Esophagus squamous epithelium (tissue), 5 donors: ENCODE data around the gene NXPE3. TPM values are rescaled to one million over a fixed set of nuclear protein-coding genes. Genes with fewer than 3 reads are reported as not detected.

Source experiments
- DNase-seq: peaks from one replicate; lab custom pipeline; 2025; lab: John Stamatoyannopoulos, UW
- H3K27ac ChIP-seq, 4 donors: fragments of 200-600 bp; sonication (generic); one replicate each; pipeline ENCODE4 v1.5.1; 2016 to 2019; ENCODE audit warnings: mild to moderate bottlenecking in 1 of 4
- H3K27me3 ChIP-seq, 4 donors: fragments of 200-600 bp; sonication (generic); 1 replicate in 3 of 4; 2 replicates in 1 of 4; pipeline versions ENCODE4 v1.5.1 to v1.6.0; 2017 to 2021; ENCODE audit warnings: antibody characterized with exemption in 1 of 4
- H3K36me3 ChIP-seq, 3 donors: fragments of 200-600 bp; sonication (generic); one replicate each; pipeline ENCODE4 v1.5.1; 2016 to 2019
- H3K4me1 ChIP-seq, 3 donors: fragments of 200-600 bp; sonication (generic); one replicate each; pipeline ENCODE4 v1.5.1; 2017 to 2019
- H3K4me3 ChIP-seq, 4 donors: fragments of 200-600 bp; sonication (generic); 1 replicate in 3 of 4; 2 replicates in 1 of 4; pipeline ENCODE4 v1.5.1; 2016 to 2019; ENCODE audit warnings: mild to moderate bottlenecking in 2 of 4, moderate library complexity in 1 of 4
- H3K9me3 ChIP-seq, 3 donors: fragments of 200-600 bp; sonication (generic); one replicate each; pipeline ENCODE4 v1.5.1; 2016 to 2019
- CTCF ChIP-seq, 6 experiments: fragments of 450-650 bp in 4 of 6; fragments of 200-600 bp in 2 of 6; sonication (generic) in 2 of 6; IDR thresholded peaks; one replicate each; pipeline ENCODE4 v1.5.1; 2016 to 2019; ENCODE audit warnings: antibody characterized with exemption in 6 of 6, mild to moderate bottlenecking in 4 of 6, moderate library complexity in 4 of 6
- POLR2A ChIP-seq, 4 donors: fragments of 450-650 bp; IDR thresholded peaks; one replicate each; pipeline ENCODE4 v1.6.1; 2017; ENCODE audit warnings: antibody characterized with exemption in 4 of 4, mild to moderate bottlenecking in 4 of 4, moderate library complexity in 3 of 4
- WGBS, 2 donors: methylation state at CpG; one replicate each; pipeline ENCODE4 v1.1.5; 2018; 5-methylcytosine and 5-hydroxymethylcytosine counted together
- intact Hi-C: fragments of 100-400 bp; cut with DNase I; formaldehyde crosslinking; loops from one replicate; pipeline ENCODE4 v1.15.0; 2022
- total RNA-seq, 4 donors: library from RNA; depleted of rRNA; stranded (reverse); fragments of >200 nt; gene quantifications; one replicate each; pipeline ENCODE4 v1.1.0, GENCODE V29; 2016
- donor health status: DM: yes; HTN: yes; CAD: no.

NXPE3 gene
- total RNA-seq, 4 donors from 2014 or later = 1.1 to 6.5 (median 2.5) TPM

GRCh38 chr3:101778385-101779046, 495 bp upstream of the NXPE3 start:
- Histone ChIP-seq H3K4me3 (peak overlapping the region; percentile 65 to 99 (median 78)), H3K27me3 (no peaks in the 10 kb centered on the region), H3K36me3 (peaks cover 0 to 10% (median 0%) of the 10 kb centered on the region in 3 donors), H3K27ac (peak overlapping the region; percentile 78 to 95 (median 89)), H3K4me1 (peaks cover 8 to 33% (median 13%) of the 10 kb centered on the region in 3 donors), H3K9me3 (no peaks in the 10 kb centered on the region)
- DNase-seq = no peak
- 25 to 29% methylated on average over 14 to 16 of the region's 21 CpGs for WGBS, 2 donors
- TF ChIP-seq POLR2A (IDR thresholded peaks at IDR 0.05) (no peak), CTCF (IDR thresholded peaks at IDR 0.05) (no peak)
- intact Hi-C loops = no loop called here

- H3K9me3 ChIP-seq = no peaks in the 10 kb centered on the region
- peaks cover 0 to 24% (median 0%) of the 10 kb centered on the region in 3 donors for H3K36me3 ChIP-seq
- DNase-seq = no peak
- intact Hi-C loops = no loop called here
- H3K4me1 ChIP-seq = peaks cover 8 to 40% (median 13%) of the 10 kb centered on the region in 3 donors
- H3K4me3 ChIP-seq = peak overlapping the region; percentile 65 to 99 (median 78)
- H3K27ac ChIP-seq = peak overlapping the region; percentile 78 to 95 (median 89)
- TF ChIP-seq CTCF (IDR thresholded peaks at IDR 0.05) (no peak), POLR2A (IDR thresholded peaks at IDR 0.05) (no peak)
- H3K27me3 ChIP-seq = no peaks in the 10 kb centered on the region
- WGBS, 2 donors = 23 to 37% methylated on average over 6 to 8 of the region's 9 CpGs
Observed at GRCh38 chr3:101779822-101780381, 891 bp downstream of the NXPE3 start.

GRCh38 chr3:101780661-101781060, 1.6 kb downstream of the NXPE3 start:
- DNase-seq = no peak
- no peaks in the 10 kb centered on the region for H3K27me3 ChIP-seq
- H3K9me3 ChIP-seq = no peaks in the 10 kb centered on the region
- H3K36me3 ChIP-seq = peaks cover 0 to 31% (median 0%) of the 10 kb centered on the region in 3 donors
- peaks cover 8 to 44% (median 13%) of the 10 kb centered on the region in 3 donors for H3K4me1 ChIP-seq
- intact Hi-C loops = no loop called here
- peak overlapping the region in 1 of 4 donors; percentile 87 for H3K27ac ChIP-seq
- peak overlapping the region in 1 of 4 donors; percentile 99 for H3K4me3 ChIP-seq
- 39 to 57% methylated on average over 2 of the region's 2 CpGs for WGBS, 2 donors
- TF ChIP-seq CTCF (IDR thresholded peaks at IDR 0.05) (no peak), POLR2A (IDR thresholded peaks at IDR 0.05) (no peak)

- H3K4me3 ChIP-seq = no peak overlapping the region
- H3K4me1 ChIP-seq = peaks cover 8 to 46% (median 13%) of the 10 kb centered on the region in 3 donors
- H3K27ac ChIP-seq = no peak overlapping the region
- H3K27me3 ChIP-seq = no peaks in the 10 kb centered on the region
- H3K9me3 ChIP-seq = no peaks in the 10 kb centered on the region
- intact Hi-C loops = no loop called here
- H3K36me3 ChIP-seq = peaks cover 0 to 36% (median 0%) of the 10 kb centered on the region in 3 donors
- DNase-seq = no peak
- TF ChIP-seq CTCF (IDR thresholded peaks at IDR 0.05) = no peak
- TF ChIP-seq POLR2A (IDR thresholded peaks at IDR 0.05) = no peak
Observed at GRCh38 chr3:101781166-101781565, 2.2 kb downstream of the NXPE3 start.
